GM18511 (cell line): ENCODE results near the gene RIBC2.
"Not testable (repeated sequence)": the region's sequence is repeated elsewhere in the genome, so short reads cannot be mapped to it uniquely, and the experiment has no call there.

Source experiments
- ATAC-seq: cut with Tn5 transposase; IDR thresholded peaks from one replicate; pipeline ENCODE4 v1.9.1; 2021; ENCODE audit warnings: mild to moderate bottlenecking, moderate library complexity; ENCODE audit not compliant: unreplicated experiment

Gene RIBC2, protein sequence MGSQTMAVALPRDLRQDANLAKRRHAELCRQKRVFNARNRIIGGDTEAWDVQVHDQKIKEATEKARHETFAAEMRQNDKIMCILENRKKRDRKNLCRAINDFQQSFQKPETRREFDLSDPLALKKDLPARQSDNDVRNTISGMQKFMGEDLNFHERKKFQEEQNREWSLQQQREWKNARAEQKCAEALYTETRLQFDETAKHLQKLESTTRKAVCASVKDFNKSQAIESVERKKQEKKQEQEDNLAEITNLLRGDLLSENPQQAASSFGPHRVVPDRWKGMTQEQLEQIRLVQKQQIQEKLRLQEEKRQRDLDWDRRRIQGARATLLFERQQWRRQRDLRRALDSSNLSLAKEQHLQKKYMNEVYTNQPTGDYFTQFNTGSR

DNA sequence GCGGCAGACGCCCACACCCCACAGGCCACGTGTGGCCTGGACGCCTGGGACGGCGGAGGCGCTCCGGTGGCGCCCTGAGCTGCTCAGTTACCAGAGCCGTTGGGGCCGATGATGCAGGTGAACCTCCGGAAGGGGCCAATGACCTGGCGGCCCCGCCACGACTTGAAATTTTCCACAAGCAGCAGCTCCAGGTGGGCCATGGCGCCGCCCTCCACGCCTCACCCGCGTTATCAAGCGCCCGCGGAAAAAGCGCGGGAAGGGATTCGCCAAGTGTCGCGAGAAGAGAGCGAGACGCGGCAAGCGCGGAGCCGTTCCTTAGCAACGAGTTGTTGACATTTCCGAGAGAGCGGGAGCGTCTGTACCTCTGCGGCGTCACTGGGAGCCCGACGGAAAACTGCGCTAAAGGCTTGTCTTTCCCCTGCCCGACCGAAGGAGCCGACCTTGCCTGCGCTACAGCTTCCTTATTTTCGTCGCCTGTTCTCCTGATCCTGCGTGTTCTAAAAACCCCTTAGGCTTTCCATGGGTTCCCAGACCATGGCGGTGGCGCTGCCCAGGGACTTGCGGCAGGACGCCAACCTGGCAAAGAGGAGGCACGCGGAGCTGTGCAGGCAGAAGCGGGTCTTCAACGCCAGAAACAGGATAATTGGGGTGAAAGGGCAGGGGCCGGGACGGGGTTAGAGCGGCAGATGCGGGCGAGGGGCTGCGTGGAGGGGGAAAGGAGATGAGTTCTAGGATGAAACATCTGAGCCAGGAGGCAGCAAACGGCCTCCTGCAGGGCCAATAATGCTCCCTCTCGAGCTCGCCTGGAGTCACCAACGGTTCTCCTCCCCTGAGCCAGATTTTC is at the start of gene RIBC2, which contains the start of gene SMC1B:
RIBC2 (plus strand) TSS at position 326 of the 844 bp plus-strand sequence; CDS start at position 520, 194 bp downstream.
SMC1B (minus strand) TSS at position 232 of the 844 bp plus-strand sequence; CDS start at position 200, 32 bp downstream.
- no peak for ATAC-seq

DNA sequence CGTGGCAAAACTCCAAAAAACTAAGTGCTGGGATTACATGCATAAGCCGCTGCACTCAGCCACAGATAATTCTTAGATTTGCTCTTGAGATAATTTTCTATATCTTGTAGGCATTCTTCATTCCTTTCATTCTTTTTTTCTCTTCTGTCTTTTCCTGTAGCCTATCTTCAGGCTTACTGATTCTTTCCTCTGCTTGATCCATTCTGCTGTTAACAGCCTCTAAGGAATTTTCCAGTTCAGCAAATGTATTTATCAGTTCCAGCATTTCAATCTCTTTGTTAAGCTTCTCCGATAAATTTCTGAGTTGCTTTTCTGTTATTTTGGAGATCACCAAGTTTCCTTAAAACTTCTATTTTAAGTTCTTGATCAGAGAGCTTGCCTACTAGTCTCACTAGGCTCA is 46.8 kb upstream of the RIBC2 start:
- no peak for ATAC-seq

DNA sequence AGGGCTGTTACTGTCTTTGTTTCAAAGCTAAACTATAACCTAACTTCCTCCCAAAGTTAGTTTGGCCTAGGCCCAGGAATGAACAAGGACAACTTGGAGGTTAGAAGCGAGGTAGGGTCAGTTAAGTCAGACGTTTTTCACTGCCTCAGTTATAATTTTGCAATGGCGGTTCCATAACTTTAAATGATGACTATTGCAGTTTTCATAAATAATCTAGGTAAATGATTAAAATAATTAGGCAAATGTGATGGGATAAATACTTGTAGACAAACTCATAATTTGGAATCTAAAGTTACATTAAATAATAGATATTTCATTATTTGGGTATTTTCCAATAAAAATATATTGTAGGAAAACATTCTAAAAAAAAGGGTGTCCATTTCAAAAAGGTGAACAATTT is 39.9 kb upstream of the RIBC2 start:
- ATAC-seq: not testable (repeated sequence)

DNA sequence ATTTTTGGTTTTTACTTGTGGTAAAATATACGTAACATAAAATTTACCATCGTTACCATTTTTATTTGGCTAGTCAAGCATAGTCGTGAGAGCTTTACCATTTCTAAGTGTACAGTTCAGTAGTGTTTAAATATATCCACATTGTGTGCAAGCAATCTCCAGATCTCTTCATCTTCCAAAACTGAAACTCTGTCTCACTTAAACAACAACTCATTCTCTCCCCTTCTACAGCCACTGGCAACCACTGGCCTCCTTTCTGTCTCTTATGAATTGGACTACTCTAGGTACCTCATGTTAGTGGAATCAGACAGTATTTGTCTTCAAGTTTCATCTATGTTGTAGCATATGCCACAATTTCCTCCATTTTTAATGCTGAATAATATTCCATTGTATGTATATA is 37.5 kb upstream of the RIBC2 start:
- ATAC-seq: peak; percentile 74

DNA sequence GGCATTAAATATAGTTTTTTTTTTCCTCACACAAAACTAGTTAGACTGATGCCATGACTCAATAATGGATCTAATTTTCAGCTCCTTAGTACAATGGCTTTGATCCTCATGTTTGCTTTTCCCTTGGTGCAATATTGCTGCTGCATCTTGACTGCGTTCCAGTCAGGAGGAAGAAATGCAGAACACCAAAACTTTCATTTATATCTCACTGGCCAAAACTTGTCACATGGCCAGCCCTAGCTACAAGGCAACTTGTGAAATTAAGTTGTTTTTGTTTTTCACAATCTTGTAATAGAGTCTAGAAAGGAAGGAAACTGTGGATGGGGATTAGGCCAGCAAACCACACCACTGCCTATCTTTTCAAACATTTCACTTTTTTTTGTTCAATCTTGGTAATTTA is 36.8 kb upstream of the RIBC2 start:
- ATAC-seq: no peak

DNA sequence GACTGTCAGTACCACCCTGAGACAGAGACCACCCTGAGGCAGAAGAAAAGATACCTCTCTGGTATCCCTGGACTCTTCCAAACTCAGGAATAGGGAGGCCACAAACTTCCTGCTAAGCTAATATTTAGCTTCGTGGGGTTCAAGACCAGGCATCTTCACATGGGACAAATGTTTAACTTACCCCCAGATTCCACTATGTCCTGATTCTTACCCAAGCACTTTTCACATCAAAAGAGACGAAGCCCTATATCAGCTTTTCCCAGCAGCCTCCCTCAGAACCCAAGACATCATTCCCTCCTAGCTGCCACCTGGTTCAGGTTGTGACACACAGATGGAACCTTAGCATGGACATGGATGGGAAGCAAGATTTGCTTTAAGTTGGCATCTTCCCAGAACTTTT is 32.1 kb upstream of the RIBC2 start:
- no peak for ATAC-seq

DNA sequence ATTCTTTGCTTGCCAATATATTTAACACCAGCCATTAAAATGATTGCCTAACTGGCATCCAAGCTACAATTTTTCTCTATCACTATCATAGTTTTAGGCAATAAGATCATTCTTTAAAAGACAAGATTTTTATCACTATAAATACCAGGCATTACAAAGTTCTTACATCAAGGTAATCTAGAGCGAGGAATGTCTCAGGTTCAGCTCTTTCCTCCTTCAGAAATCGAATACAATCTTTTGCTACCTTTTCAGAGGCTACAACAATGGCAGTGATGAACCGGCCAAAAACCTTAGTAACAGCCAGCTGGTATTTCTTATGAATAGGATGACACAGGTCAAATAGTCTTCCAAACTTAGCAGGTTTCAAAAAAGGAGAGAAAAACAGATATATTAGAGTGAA is 23.9 kb upstream of the RIBC2 start:
- no peak for ATAC-seq

DNA sequence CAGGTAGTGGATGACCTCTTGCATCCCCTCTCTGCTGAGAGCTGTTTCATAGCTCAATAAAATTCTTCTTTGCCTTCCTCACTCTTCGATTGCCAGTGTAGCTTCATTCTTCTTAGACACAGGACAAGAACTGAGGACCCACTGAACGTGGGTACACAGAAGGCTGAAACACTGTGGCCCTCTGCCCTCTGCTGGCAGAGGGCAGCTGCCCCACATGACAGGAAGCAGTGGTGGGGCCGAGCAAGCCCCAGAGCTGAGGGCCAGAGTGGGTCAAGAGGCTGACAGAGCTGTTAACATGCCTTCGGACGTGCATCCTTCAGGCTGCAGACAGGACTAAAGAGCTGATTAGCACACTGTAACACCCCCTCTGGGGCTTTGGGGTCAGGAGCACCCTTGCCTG is 15.7 kb upstream of the RIBC2 start:
- ATAC-seq: no peak

DNA sequence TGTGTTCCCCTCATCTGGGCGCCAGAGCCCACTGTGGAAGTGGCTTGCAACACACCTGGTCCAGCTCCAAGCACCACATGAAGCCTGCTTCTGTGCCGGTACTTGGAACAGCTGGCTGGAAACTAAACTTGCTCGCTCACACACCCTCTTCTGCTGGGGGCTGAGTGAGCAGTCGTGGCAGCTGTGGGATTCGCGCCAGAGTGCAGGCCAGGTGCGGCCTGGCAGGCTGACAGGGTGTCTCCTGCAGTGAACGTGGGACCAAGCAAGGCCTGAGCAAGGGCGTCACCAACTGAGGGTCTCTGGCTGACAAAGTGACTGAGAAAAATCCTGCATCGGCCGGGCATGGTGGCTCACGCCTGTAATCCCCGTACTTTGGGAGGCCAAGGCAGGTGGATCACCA is 15.3 kb upstream of the RIBC2 start:
- no peak for ATAC-seq

DNA sequence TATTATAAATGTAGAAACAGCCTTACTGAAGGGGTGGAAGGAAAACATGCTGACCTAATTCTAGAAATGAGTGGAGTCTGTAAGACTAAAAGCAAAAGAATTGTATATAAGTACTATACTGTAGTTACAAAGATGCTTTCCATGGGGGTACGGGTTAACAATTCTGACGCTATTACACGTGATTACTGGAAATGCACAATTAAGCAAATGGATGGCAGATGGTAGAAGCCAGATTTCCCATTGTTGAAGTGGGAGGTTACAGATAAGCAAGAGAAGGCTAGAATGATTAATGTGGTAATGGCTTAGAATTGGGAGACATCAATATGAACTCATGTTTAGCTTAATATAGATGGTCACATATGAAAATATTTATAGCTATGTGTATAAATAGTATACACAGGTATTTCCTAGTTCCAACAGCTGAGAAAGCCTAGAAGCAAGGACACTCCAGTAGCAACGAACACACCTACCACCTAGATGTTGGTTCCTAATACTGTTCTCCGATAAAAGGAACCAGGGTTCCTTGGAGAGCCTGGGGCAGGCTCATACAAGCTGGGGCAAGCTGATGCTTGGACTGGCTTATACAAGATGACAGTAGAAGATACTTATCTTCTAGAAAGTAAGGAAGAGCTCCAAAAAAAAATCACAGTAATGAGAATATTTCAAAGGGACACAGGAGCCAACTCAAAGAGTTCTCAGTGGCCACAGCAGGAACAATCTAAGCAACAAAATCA is 13.6 kb upstream of the RIBC2 start:
- no peak for ATAC-seq

DNA sequence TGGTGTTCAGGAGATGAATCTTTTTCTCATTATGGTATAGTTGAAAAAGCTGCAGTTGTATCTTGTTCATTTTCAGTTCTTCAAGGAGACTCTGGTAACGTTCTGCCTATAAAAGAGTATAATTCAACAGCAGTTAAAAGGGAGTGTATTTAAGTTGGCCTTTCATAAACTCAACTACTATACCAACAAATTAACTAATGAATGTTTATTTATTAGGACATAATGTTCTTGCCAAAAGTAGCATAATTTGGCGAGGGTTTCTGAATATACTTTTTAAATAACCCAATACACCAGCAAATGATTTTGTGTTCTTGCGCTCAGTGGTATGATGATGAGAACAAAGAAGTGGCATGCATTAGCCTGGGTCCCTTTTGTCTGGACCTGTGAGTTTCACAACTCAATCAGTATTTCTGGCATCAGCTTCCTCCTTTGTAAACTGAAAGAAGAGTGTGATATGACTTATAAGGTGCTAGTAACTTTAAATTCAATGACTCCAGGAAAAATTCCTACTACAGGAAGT is 11.0 kb upstream of the RIBC2 start:
- ATAC-seq: no peak

DNA sequence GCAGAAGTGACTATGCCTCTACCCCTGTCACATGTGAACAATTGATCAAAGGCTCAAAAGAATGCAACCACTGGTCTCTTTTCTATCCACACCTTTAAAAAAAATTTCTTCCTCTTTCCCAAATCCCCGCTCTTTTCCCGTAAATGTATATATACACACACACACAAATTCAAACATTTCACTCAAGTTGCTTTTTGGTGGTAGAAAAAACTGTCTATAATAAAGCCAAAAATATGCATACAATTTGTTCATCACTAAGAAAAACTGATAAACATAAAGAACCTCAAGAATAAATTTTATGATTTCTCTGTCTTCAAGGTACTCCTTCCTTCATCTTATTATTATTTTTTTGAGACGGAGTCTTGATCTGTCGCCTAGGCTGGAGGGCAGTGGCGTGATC is 5.7 kb upstream of the RIBC2 start:
- no peak for ATAC-seq

DNA sequence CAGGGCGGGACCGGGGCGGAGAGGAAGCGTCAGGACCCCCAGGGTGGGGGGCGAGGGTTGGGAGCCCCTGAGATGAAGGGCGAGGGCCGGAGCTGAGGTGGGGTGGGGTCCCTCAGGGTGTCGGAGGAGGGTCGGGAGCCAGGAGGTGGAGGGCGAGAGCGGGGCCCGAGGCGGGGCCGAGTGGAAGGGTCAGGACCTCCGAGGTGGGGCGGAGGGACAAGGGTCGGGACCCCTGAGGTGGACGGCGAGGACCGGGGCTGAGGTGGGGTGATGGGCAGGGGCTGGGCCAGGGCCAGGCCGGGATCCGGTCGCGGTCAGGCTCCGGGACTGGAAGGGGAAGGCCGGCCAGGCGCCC is 503 bp upstream of the RIBC2 start:
- no peak for ATAC-seq

DNA sequence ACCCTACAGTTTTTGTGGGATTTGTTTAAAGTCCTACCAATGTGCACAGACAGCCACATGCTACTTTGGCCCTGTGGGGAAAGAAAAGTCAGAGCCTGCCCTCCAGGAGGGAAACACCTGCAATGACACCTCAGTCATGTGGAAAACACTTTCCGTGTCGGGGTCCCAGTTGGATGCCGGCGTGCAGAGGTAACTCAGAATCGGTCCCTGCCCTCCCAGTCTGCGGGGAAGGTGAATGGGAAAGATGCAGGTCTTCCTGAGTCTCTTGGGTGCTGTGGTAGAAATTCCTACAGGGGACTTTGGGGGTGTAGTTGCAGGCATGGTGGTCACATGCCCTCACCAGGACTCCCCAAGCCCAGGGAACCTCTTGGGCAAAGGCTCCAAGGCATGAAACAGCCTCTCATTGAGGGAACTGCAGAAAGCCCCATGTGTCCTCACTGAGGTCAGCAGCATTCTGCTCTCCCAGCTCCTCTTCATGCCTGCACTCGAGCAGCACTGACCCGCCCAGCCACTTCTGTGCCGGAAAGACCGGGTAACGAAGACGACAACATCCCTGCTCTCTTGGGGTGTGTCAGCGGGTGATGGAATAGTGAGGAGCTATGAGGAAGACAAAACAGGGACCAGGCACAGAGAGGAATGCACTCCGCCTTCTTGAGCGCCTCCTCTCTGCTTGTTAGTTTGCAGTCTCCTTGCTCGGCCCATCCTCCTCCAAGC is 4.7 kb downstream of the RIBC2 start:
- no peak for ATAC-seq

DNA sequence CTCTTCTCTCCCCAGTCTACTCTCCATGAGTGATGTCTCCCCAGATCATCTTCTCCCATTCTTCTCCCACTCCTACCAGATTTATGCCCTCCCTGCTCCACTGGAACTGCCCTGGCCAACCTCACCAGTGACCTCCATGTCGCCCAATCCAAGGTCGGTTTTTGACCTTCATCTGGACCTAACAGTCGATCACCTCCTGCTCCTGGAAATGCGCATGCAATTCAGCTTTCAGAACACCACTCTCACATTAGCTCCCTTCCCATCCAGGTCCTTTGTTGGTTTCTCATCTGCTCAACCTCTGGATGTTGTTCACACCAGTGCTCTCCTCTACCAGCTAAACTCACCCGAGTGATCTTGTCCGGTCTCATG is 5.3 kb downstream of the RIBC2 start:
- ATAC-seq: no peak

DNA sequence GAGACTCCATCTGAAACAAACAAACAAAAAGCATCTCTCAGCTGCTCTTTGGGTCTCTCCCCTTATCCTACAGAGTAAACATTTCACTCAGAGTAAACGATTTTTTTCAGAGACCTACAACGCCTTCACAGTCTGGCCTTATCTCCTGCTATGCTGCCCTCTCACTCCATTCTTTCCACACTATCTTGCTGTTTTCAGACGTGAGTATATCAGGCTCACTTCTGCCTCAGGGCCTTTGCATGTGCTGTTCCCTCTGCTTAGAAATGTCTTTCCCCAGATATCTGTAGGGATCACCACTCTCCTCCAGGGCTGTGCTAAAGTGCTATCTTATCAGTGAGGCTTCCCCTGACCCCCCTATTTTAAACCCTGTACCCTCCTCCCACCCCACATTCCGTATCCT is 6.5 kb downstream of the RIBC2 start:
- ATAC-seq: no peak

DNA sequence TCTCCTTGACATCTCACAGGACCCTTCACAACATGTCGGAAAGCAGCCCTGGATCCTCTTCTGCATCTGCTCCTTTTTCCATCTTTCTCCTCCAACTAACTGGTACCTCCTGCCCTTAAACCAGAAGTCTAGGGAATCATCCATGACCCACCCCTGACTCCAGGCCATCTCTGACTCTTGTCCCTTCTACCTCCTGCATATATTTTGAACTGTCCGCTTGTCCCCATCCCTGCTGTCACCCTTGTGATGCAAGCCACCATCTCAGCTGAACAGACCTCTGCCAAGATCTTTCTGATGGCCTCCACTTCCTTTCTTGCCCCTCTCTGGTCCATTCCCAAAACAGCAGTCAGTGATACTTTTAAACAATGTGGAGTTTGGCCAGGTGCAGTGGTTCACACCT is 7.0 kb downstream of the RIBC2 start:
- no peak for ATAC-seq

DNA sequence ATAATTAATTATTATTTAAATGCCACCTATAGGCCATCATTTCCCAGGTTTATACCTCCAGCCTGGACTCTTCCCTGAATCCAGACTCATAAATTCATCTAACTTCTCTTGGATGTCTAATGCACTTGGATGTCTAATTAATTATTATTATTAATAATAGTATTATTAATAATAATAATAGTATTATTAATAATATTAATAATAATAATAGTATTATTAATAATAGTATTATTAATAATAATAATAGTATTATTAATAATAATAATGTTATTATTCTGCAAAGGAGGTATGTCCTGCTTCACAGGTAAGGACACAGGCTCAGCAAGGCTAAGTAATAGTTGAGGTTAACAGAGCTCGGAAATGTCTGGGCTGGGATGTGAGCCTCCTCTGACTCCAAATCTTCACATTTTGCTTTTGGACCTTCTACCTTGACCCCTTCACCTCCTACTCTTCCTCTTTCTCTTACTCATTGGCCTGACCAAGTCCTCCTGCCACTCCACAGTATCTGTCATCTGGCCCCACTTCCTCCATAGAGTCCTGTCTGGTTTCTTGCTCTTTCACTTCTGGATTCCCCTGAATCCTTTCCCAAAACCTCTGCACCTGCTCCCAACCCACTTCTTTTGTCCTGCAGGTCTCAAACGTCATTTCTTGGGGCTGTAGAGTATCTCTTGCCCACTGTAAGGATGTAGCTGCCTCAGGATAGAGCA is 8.0 kb downstream of the RIBC2 start:
- ATAC-seq: no peak

DNA sequence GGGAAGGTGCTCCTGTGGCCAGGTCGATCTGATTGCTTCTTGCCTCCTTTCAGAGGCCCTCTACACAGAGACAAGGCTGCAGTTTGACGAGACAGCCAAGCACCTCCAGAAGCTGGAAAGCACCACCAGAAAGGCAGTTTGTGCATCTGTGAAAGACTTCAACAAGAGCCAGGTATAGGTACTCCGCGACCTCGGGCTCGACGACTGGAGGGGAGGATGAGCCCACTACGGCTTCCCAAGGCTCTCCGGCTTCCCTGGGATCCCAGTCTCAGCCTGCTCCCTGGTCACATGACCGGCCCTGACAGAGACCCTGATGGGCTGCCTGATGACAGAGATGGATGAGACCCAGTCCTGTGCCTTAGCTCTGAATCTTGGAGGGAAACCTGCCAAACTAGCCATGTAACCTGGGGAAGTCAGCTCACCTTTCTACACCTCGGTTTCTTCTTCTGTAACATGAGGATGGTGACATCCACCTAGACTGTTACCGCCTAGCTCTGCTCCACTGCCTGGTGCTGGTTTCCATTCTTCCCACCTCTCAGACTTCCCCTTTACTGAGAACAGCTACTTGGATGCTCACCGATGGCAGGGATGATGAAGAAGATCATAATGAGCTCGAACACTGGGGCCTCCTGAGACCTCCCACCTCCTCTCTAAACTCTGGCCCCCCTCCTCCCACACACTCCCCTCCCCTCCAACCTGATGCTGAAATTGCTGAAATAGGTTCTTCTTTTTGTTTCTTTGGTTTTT is 8.9 kb downstream of the RIBC2 start:
- no peak for ATAC-seq
